ENCODE data around the gene PCDH15.

The PCDH15 gene

DNA sequence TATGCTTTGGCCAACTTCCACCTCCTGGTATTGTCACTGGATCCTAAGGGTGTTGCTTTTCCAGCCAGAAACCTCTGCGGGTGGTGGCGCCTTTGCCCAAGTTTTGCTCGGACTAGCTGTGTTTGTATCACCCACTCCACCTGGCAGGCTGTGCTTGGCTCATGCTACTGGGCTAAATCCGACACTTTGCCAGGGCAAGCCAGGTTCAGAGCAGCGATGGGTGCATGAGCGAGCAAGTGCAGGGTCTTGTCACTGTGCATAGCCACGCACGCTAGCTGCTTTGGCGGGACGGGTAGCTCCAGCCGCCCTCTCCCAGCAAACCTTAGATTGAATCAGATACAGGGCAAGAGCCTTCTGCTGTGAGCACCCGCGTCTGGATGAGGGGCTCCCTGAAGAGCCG, 737.5 kb downstream of the PCDH15 start:
- Histone ChIP-seq H3K4me3 (ENCODE audit: low read length, poor library complexity, severe bottlenecking) (no peak overlapping the region), H3K27me3 (ENCODE audit: insufficient read depth, low read length, poor library complexity, severe bottlenecking) (no peaks in the 10 kb centered on the region)
- TF ChIP-seq EZH2phosphoT487 (IDR thresholded peaks at IDR 0.05; ENCODE audit: borderline replicate concordance) (no peak), CTCF (conservative IDR thresholded peaks at IDR 0.05; ENCODE audit: low read length) (no peak)

GRCh38 chr10:54060572-54060971, 740.5 kb downstream of the PCDH15 start:
- Histone ChIP-seq H3K4me1 (ENCODE audit: insufficient read depth, low read length, poor library complexity, severe bottlenecking) (no peaks in the 10 kb centered on the region), H3K27me3 (ENCODE audit: insufficient read depth, low read length, poor library complexity, severe bottlenecking) (no peaks in the 10 kb centered on the region), H3K36me3 (ENCODE audit: insufficient read depth, low read length) (no peaks in the 10 kb centered on the region), H3K9ac (ENCODE audit: low read depth, low read length, poor library complexity, severe bottlenecking) (no peak overlapping the region), H3F3A (ENCODE audit: low read depth) (no peaks in the 10 kb centered on the region), H2AFZ (ENCODE audit: low read length) (no peak overlapping the region), H3K9me3 (ENCODE audit: insufficient read depth, low read depth, low read length) (no peaks in the 10 kb centered on the region), H3K4me3 (ENCODE audit: low read length, poor library complexity, severe bottlenecking) (no peak overlapping the region), H3K79me2 (ENCODE audit: insufficient read depth, low read length) (no peaks in the 10 kb centered on the region), H3K4me2 (ENCODE audit: low read depth, low read length, poor library complexity, severe bottlenecking) (no peak overlapping the region), H3K9me2 (replicated peaks; ENCODE audit: low read depth, low read length) (no peaks in the 10 kb centered on the region), H4K20me1 (ENCODE audit: insufficient read depth, low read length, poor library complexity, severe bottlenecking) (no peaks in the 10 kb centered on the region)
- TF ChIP-seq EZH2phosphoT487 (IDR thresholded peaks at IDR 0.05; ENCODE audit: borderline replicate concordance) = no peak
- no peak for TF ChIP-seq CTCF (conservative IDR thresholded peaks at IDR 0.05; ENCODE audit: low read length)

More for the DNA sequence above, 737.5 kb downstream of the PCDH15 start:
- no peaks in the 10 kb centered on the region for H3K4me1 ChIP-seq (ENCODE audit: insufficient read depth, low read length, poor library complexity, severe bottlenecking)
- H4K20me1 ChIP-seq (ENCODE audit: insufficient read depth, low read length, poor library complexity, severe bottlenecking) = no peaks in the 10 kb centered on the region
- H3K36me3 ChIP-seq (ENCODE audit: insufficient read depth, low read length) = no peaks in the 10 kb centered on the region
- H3K79me2 ChIP-seq (ENCODE audit: insufficient read depth, low read length) = no peaks in the 10 kb centered on the region
- H3K9ac ChIP-seq (ENCODE audit: low read depth, low read length, poor library complexity, severe bottlenecking) = no peak overlapping the region
- no peaks in the 10 kb centered on the region for H3K9me2 ChIP-seq (replicated peaks; ENCODE audit: low read depth, low read length)
- H3K9me3 ChIP-seq (ENCODE audit: insufficient read depth, low read depth, low read length) = no peaks in the 10 kb centered on the region
- H2AFZ ChIP-seq (ENCODE audit: low read length) = no peak overlapping the region
- no peaks in the 10 kb centered on the region for H3F3A ChIP-seq (ENCODE audit: low read depth)
- H3K4me2 ChIP-seq (ENCODE audit: low read depth, low read length, poor library complexity, severe bottlenecking) = no peak overlapping the region

DNA sequence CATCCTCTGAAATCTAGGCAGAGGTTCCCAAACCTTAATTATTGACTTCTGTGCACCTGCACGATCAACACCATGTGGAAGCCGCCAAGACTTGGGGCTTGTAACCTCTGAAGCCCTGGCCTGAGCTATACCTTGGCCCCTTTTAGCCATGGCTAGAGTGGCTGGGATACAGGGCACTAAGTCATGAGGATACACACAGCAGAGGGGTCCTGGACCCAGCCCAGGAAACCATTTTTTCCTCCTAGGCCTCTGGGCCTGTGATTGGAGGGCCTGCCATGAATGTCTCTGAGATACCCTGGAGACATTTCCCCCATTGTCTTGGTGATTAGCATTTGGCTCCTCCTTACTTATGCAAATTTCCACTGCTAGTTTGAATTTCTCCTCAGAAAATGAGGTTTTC, 743.7 kb downstream of the PCDH15 start:
- H3K27me3 ChIP-seq (ENCODE audit: insufficient read depth, low read length, poor library complexity, severe bottlenecking) = no peaks in the 10 kb centered on the region
- no peak overlapping the region for H3K9ac ChIP-seq (ENCODE audit: low read depth, low read length, poor library complexity, severe bottlenecking)
- H3K36me3 ChIP-seq (ENCODE audit: insufficient read depth, low read length) = no peaks in the 10 kb centered on the region
- no peak overlapping the region for H3K4me3 ChIP-seq (ENCODE audit: low read length, poor library complexity, severe bottlenecking)
- H3F3A ChIP-seq (ENCODE audit: low read depth) = no peaks in the 10 kb centered on the region
- no peak for TF ChIP-seq EZH2phosphoT487 (IDR thresholded peaks at IDR 0.05; ENCODE audit: borderline replicate concordance)
- TF ChIP-seq CTCF (conservative IDR thresholded peaks at IDR 0.05; ENCODE audit: low read length) = no peak
- no peaks in the 10 kb centered on the region for H3K4me1 ChIP-seq (ENCODE audit: insufficient read depth, low read length, poor library complexity, severe bottlenecking)
- no peaks in the 10 kb centered on the region for H3K79me2 ChIP-seq (ENCODE audit: insufficient read depth, low read length)
- no peaks in the 10 kb centered on the region for H3K9me3 ChIP-seq (ENCODE audit: insufficient read depth, low read depth, low read length)
- H3K4me2 ChIP-seq (ENCODE audit: low read depth, low read length, poor library complexity, severe bottlenecking) = no peak overlapping the region
- no peaks in the 10 kb centered on the region for H4K20me1 ChIP-seq (ENCODE audit: insufficient read depth, low read length, poor library complexity, severe bottlenecking)
- H3K9me2 ChIP-seq (replicated peaks; ENCODE audit: low read depth, low read length) = no peaks in the 10 kb centered on the region
- H2AFZ ChIP-seq (ENCODE audit: low read length) = no peak overlapping the region

Measured in Loucy (cell line).